RKO (cell line): ENCODE data around the gene CDH12.

ENCODE experiments used
- DNase-seq: peaks from one replicate; pipeline ENCODE4 v3.0.0-alpha.2; 2016; ENCODE audit warnings: low spot score

The CDH12 gene

GRCh38 chr5:22764736-22765135 is 88.4 kb downstream of the CDH12 start:
- DNase-seq, result no peak

- DNase-seq, result no peak
These were observed 95.4 kb downstream of the CDH12 start for GRCh38 chr5:22757776-22758175.

GRCh38 chr5:22754155-22754554 is 99.0 kb downstream of the CDH12 start:
- no peak for DNase-seq

GRCh38 chr5:22751536-22751935 is 101.6 kb downstream of the CDH12 start:
- no peak for DNase-seq

GRCh38 chr5:22736443-22737003 is 116.6 kb downstream of the CDH12 start:
- DNase-seq, result no peak

- DNase-seq, result no peak
These were observed 118.2 kb downstream of the CDH12 start for GRCh38 chr5:22734907-22735306.

- no peak for DNase-seq
These were observed 124.5 kb downstream of the CDH12 start for GRCh38 chr5:22728610-22729009.

- no peak for DNase-seq
These were observed 130.7 kb downstream of the CDH12 start for GRCh38 chr5:22722491-22722890.

GRCh38 chr5:22722056-22722455 is 131.1 kb downstream of the CDH12 start:
- DNase-seq, result no peak

GRCh38 chr5:22719842-22720241 is 133.3 kb downstream of the CDH12 start:
- DNase-seq, result no peak

GRCh38 chr5:22710660-22711059 is 142.5 kb downstream of the CDH12 start:
- DNase-seq, result no peak

- DNase-seq, result no peak
These were observed 143.4 kb downstream of the CDH12 start for GRCh38 chr5:22709743-22710142.

GRCh38 chr5:22708770-22709328 is 144.3 kb downstream of the CDH12 start:
- no peak for DNase-seq

GRCh38 chr5:22706901-22707300 is 146.2 kb downstream of the CDH12 start:
- DNase-seq, result no peak

- DNase-seq, result no peak
These were observed 153.8 kb downstream of the CDH12 start for GRCh38 chr5:22699319-22699718.

- DNase-seq, result no peak
These were observed 160.0 kb downstream of the CDH12 start for GRCh38 chr5:22693121-22693520.

- no peak for DNase-seq
These were observed 170.1 kb downstream of the CDH12 start for GRCh38 chr5:22683050-22683449.

GRCh38 chr5:22678886-22679285 is 174.3 kb downstream of the CDH12 start:
- DNase-seq, result no peak

- no peak for DNase-seq
These were observed 180.0 kb downstream of the CDH12 start for GRCh38 chr5:22673131-22673530.

GRCh38 chr5:22669345-22669744 is 183.8 kb downstream of the CDH12 start:
- no peak for DNase-seq

GRCh38 chr5:22665801-22666200 is 187.3 kb downstream of the CDH12 start:
- no peak for DNase-seq

GRCh38 chr5:22663134-22663533 is 190.0 kb downstream of the CDH12 start:
- no peak for DNase-seq

- DNase-seq, result no peak
These were observed 190.8 kb downstream of the CDH12 start for GRCh38 chr5:22662391-22662790.

GRCh38 chr5:22651355-22651754 is 201.8 kb downstream of the CDH12 start:
- DNase-seq, result no peak
